Bronchial epithelial cell (primary cell): ENCODE results near the gene HIVEP3. TPM values are rescaled to one million over a fixed set of nuclear protein-coding genes. Genes with fewer than 3 reads are reported as not detected.

Experiments used
- DNase-seq: peaks from one replicate; pipeline ENCODE4 v3.0.0-alpha.2; 2010; ENCODE audit warnings: low read depth
- FAIRE-seq: peaks from 2 replicates; lab custom pipeline; 2011; peaks lifted over from hg19 to GRCh38; lab: Jason Lieb, UNC
- H3K27me3 ChIP-seq: 2 replicates; pipeline ENCODE4 v1.5.1; 2011; ENCODE audit warnings: low read length; ENCODE audit not compliant: control insufficient read depth, insufficient read depth
- H3K36me3 ChIP-seq: 2 replicates; pipeline ENCODE4 v1.5.1; 2011; ENCODE audit warnings: low read length; ENCODE audit not compliant: control insufficient read depth, insufficient read depth
- H3K4me3 ChIP-seq: 2 replicates; pipeline ENCODE4 v1.5.1; 2011; ENCODE audit warnings: mild to moderate bottlenecking, low read depth, low read length, control low read depth
- CTCF ChIP-seq: IDR thresholded peaks from 2 replicates; pipeline ENCODE4 v1.5.1; 2011; ENCODE audit warnings: mild to moderate bottlenecking, moderate library complexity, low read length, control low read depth, inconsistent platforms; ENCODE audit not compliant: insufficient read depth, severe bottlenecking
- total RNA-seq: library from RNA; depleted of rRNA; stranded (reverse); fragments of >200 nt; gene quantifications from 2 replicates; pipeline ENCODE4 v1.2.1, GENCODE V29; 2014

The HIVEP3 gene
- total RNA-seq, 1 donor from 2014 or later: under 0.01 TPM

- no peak for DNase-seq
- FAIRE-seq: no peak
- no peak overlapping the region for H3K4me3 ChIP-seq
- no peaks in the 10 kb centered on the region for H3K36me3 ChIP-seq
- H3K27me3 ChIP-seq: no peaks in the 10 kb centered on the region
- TF ChIP-seq CTCF: no peak
Measured at GRCh38 chr1:41887365-41887764, 31.4 kb downstream of the HIVEP3 start.

- H3K4me3 ChIP-seq: no peak overlapping the region
- FAIRE-seq (peak; percentile 64), DNase-seq (no peak)
- H3K36me3 ChIP-seq: no peaks in the 10 kb centered on the region
- no peak for TF ChIP-seq CTCF
- no peaks in the 10 kb centered on the region for H3K27me3 ChIP-seq
Measured at GRCh38 chr1:41884256-41885230, 34.2 kb downstream of the HIVEP3 start.

GRCh38 chr1:41883507-41883906 is 35.2 kb downstream of the HIVEP3 start:
- DNase-seq (no peak), FAIRE-seq (no peak)
- no peak for TF ChIP-seq CTCF
- no peaks in the 10 kb centered on the region for H3K27me3 ChIP-seq
- H3K4me3 ChIP-seq: no peak overlapping the region
- no peaks in the 10 kb centered on the region for H3K36me3 ChIP-seq

- Histone ChIP-seq H3K36me3 (no peaks in the 10 kb centered on the region), H3K27me3 (no peaks in the 10 kb centered on the region), H3K4me3 (no peak overlapping the region)
- FAIRE-seq (peak; percentile 60), DNase-seq (no peak)
- TF ChIP-seq CTCF: no peak
Measured at GRCh38 chr1:41882486-41882885, 36.2 kb downstream of the HIVEP3 start.

GRCh38 chr1:41882068-41882477 is 36.6 kb downstream of the HIVEP3 start:
- FAIRE-seq: no peak
- H3K27me3 ChIP-seq: no peaks in the 10 kb centered on the region
- no peak for DNase-seq
- H3K4me3 ChIP-seq: no peak overlapping the region
- no peak for TF ChIP-seq CTCF
- H3K36me3 ChIP-seq: no peaks in the 10 kb centered on the region
